Smooth muscle cell of the brain vasculature (primary cell): ENCODE measurements around the gene CHM.
"Not testable (repeated sequence)": the region's sequence is repeated elsewhere in the genome, so short reads cannot be mapped to it uniquely, and the experiment has no call there.

Experiments used
- DNase-seq: peaks from one replicate; pipeline ENCODE4 v3.0.0-alpha.2; 2012; ENCODE audit warnings: low read depth, low spot score

CHM gene

GRCh38 chrX:85996555-85996954 is 50.8 kb downstream of the CHM start:
- no peak for DNase-seq

GRCh38 chrX:85995641-85996040 is 51.7 kb downstream of the CHM start:
- DNase-seq = no peak

- no peak for DNase-seq
Observed at GRCh38 chrX:85994797-85995196, 52.6 kb downstream of the CHM start.

- DNase-seq = no peak
Observed at GRCh38 chrX:85994228-85994627, 53.1 kb downstream of the CHM start.

- DNase-seq = no peak
Observed at GRCh38 chrX:85993539-85994197, 53.7 kb downstream of the CHM start.

GRCh38 chrX:85992811-85993229 is 54.5 kb downstream of the CHM start:
- DNase-seq = no peak

- DNase-seq = no peak
Observed at GRCh38 chrX:85988353-85988752, 59.0 kb downstream of the CHM start.

GRCh38 chrX:85980286-85980685 is 67.1 kb downstream of the CHM start:
- DNase-seq = no peak

- DNase-seq = no peak
Observed at GRCh38 chrX:85977218-85977617, 70.1 kb downstream of the CHM start.

GRCh38 chrX:85972351-85972750 is 75.0 kb downstream of the CHM start:
- DNase-seq = not testable (repeated sequence)

- DNase-seq = no peak
Observed at GRCh38 chrX:85964744-85965143, 82.6 kb downstream of the CHM start.

GRCh38 chrX:85963736-85964135 is 83.6 kb downstream of the CHM start:
- DNase-seq = peak; percentile 9

GRCh38 chrX:85955510-85955909 is 91.8 kb downstream of the CHM start:
- no peak for DNase-seq

GRCh38 chrX:85944751-85945150 is 102.6 kb downstream of the CHM start:
- DNase-seq = not testable (repeated sequence)

- no peak for DNase-seq
Observed at GRCh38 chrX:85941275-85941674, 106.1 kb downstream of the CHM start.

GRCh38 chrX:85939942-85940341 is 107.4 kb downstream of the CHM start:
- DNase-seq = not testable (repeated sequence)

- not testable (repeated sequence) for DNase-seq
Observed at GRCh38 chrX:85934399-85934798, 113.0 kb downstream of the CHM start.

- DNase-seq = no peak
Observed at GRCh38 chrX:85930099-85930498, 117.3 kb downstream of the CHM start.

- no peak for DNase-seq
Observed at GRCh38 chrX:85928606-85929005, 118.8 kb downstream of the CHM start.

- no peak for DNase-seq
Observed at GRCh38 chrX:85927740-85928139, 119.6 kb downstream of the CHM start.

- DNase-seq = no peak
Observed at GRCh38 chrX:85922821-85923220, 124.5 kb downstream of the CHM start.

- DNase-seq = not testable (repeated sequence)
Observed at GRCh38 chrX:85916656-85917280, 130.6 kb downstream of the CHM start.

- DNase-seq = no peak
Observed at GRCh38 chrX:85914431-85914830, 132.9 kb downstream of the CHM start.

GRCh38 chrX:85907316-85907715 is 140.0 kb downstream of the CHM start:
- DNase-seq = no peak
